Measurements from ENCODE around the gene CD27.

The CD27 gene

DNA sequence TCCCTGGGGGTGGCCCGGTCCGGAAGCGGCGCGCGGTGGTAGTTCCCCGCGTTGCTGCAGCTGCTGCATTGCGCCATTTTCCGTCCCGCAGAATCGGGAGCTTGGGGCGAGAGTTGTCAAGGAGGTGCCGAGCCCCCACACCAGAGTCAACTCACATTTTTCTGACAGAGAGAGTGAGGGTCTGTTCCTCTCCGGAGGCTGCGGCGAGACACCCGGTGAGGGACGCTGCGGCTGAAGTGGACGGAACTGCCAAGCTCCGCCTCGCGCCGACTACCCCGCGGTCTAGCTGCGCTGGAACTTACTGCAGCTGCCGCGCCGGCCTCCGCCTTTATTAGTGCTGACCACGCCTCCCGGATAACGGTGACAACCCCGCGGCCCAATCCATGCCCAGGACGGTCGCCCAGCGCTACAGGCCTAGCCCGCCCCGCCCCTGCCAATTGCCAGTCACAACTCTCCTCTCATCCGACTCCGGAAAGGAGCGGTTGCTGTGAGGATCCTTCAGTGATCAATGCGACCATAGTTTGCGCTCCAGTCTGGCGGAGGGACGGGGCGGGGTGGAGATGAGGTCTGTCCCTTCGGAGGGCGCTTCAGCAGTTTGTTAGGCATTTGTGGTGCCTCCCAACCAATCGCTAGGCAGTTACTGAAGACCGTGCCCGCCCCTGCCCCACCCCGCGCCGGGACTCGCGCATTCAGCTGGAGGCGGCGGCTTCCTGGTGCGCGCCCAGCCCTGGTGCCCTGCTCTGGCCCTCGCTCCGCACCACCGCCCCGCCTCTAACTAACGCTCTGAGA, 25.8 kb downstream of the CD27 start, which contains the start of gene VAMP1 (continued):
- TF ChIP-seq, protein P1, sequence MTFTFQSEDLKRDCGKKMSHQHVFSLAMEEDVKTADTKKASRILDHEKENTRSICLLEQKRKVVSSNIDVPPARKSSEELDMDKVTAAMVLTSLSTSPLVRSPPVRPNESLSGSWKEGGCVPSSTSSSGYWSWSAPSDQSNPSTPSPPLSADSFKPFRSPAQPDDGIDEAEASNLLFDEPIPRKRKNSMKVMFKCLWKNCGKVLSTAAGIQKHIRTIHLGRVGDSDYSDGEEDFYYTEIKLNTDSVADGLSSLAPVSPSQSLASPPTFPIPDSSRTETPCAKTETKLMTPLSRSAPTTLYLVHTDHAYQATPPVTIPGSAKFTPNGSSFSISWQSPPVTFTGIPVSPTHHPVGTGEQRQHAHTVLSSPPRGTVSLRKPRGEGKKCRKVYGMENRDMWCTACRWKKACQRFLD (tag by site-specific recombination; IDR thresholded peaks at IDR 0.05): no peak
- TF ChIP-seq ZNF658 (tag by site-specific recombination; IDR thresholded peaks at IDR 0.05): no peak
- peak; percentile 51 for TF ChIP-seq GLIS1 (tag by site-specific recombination; IDR thresholded peaks at IDR 0.05)
- TF ChIP-seq, protein P2, sequence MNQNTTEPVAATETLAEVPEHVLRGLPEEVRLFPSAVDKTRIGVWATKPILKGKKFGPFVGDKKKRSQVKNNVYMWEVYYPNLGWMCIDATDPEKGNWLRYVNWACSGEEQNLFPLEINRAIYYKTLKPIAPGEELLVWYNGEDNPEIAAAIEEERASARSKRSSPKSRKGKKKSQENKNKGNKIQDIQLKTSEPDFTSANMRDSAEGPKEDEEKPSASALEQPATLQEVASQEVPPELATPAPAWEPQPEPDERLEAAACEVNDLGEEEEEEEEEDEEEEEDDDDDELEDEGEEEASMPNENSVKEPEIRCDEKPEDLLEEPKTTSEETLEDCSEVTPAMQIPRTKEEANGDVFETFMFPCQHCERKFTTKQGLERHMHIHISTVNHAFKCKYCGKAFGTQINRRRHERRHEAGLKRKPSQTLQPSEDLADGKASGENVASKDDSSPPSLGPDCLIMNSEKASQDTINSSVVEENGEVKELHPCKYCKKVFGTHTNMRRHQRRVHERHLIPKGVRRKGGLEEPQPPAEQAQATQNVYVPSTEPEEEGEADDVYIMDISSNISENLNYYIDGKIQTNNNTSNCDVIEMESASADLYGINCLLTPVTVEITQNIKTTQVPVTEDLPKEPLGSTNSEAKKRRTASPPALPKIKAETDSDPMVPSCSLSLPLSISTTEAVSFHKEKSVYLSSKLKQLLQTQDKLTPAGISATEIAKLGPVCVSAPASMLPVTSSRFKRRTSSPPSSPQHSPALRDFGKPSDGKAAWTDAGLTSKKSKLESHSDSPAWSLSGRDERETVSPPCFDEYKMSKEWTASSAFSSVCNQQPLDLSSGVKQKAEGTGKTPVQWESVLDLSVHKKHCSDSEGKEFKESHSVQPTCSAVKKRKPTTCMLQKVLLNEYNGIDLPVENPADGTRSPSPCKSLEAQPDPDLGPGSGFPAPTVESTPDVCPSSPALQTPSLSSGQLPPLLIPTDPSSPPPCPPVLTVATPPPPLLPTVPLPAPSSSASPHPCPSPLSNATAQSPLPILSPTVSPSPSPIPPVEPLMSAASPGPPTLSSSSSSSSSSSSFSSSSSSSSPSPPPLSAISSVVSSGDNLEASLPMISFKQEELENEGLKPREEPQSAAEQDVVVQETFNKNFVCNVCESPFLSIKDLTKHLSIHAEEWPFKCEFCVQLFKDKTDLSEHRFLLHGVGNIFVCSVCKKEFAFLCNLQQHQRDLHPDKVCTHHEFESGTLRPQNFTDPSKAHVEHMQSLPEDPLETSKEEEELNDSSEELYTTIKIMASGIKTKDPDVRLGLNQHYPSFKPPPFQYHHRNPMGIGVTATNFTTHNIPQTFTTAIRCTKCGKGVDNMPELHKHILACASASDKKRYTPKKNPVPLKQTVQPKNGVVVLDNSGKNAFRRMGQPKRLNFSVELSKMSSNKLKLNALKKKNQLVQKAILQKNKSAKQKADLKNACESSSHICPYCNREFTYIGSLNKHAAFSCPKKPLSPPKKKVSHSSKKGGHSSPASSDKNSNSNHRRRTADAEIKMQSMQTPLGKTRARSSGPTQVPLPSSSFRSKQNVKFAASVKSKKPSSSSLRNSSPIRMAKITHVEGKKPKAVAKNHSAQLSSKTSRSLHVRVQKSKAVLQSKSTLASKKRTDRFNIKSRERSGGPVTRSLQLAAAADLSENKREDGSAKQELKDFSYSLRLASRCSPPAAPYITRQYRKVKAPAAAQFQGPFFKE (tag by site-specific recombination; IDR thresholded peaks at IDR 0.05; ENCODE audit: borderline replicate concordance): peak; percentile 12; the same call in 1 of the 2 replicates
- peak; percentile 98 for TF ChIP-seq SP2 (tag by site-specific recombination; IDR thresholded peaks at IDR 0.05)
- no peak for TF ChIP-seq ZNF549 (tag by site-specific recombination; IDR thresholded peaks at IDR 0.05)
- TF ChIP-seq SP3 (tag by site-specific recombination; IDR thresholded peaks at IDR 0.05): peak; percentile 93
- no peak; the same call in 1 of the 2 replicates for TF ChIP-seq ZNF140 (tag by site-specific recombination; IDR thresholded peaks at IDR 0.05)
- TF ChIP-seq ZNF416 (tag by site-specific recombination; IDR thresholded peaks at IDR 0.05): no peak
- no peak for TF ChIP-seq ZNF791 (tag by site-specific recombination; IDR thresholded peaks at IDR 0.05)
- TF ChIP-seq TCF7L2 (IDR thresholded peaks at IDR 0.05; ENCODE audit: borderline replicate concordance, low read depth, low read length): no peak
- TF ChIP-seq MYNN (tag by site-specific recombination; IDR thresholded peaks at IDR 0.05; ENCODE audit: borderline replicate concordance): peak; percentile 52; the same call in 1 of the 2 replicates
- TF ChIP-seq, protein P3, sequence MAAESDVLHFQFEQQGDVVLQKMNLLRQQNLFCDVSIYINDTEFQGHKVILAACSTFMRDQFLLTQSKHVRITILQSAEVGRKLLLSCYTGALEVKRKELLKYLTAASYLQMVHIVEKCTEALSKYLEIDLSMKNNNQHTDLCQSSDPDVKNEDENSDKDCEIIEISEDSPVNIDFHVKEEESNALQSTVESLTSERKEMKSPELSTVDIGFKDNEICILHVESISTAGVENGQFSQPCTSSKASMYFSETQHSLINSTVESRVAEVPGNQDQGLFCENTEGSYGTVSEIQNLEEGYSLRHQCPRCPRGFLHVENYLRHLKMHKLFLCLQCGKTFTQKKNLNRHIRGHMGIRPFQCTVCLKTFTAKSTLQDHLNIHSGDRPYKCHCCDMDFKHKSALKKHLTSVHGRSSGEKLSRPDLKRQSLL (tag by site-specific recombination; IDR thresholded peaks at IDR 0.05): no peak
- no peak for TF ChIP-seq ZNF174 (tag by site-specific recombination; IDR thresholded peaks at IDR 0.05)
- peak; percentile 78; the same call in 1 of the 2 replicates for TF ChIP-seq KLF7 (tag by site-specific recombination; IDR thresholded peaks at IDR 0.05; ENCODE audit: borderline replicate concordance)
- no peak for TF ChIP-seq ZNF571 (tag by site-specific recombination; IDR thresholded peaks at IDR 0.05)
- no peak for TF ChIP-seq ZNF132 (tag by site-specific recombination; IDR thresholded peaks at IDR 0.05; ENCODE audit: borderline replicate concordance)
- peak; percentile 76; the same call in 1 of the 2 replicates for TF ChIP-seq KLF8 (tag by site-specific recombination; IDR thresholded peaks at IDR 0.05)
- TF ChIP-seq HOXC10 (CRISPR knock-in tag; IDR thresholded peaks at IDR 0.05): no peak
- no peak for TF ChIP-seq ZNF138 (tag by site-specific recombination; IDR thresholded peaks at IDR 0.05; ENCODE audit: borderline replicate concordance)
- TF ChIP-seq, protein P4, sequence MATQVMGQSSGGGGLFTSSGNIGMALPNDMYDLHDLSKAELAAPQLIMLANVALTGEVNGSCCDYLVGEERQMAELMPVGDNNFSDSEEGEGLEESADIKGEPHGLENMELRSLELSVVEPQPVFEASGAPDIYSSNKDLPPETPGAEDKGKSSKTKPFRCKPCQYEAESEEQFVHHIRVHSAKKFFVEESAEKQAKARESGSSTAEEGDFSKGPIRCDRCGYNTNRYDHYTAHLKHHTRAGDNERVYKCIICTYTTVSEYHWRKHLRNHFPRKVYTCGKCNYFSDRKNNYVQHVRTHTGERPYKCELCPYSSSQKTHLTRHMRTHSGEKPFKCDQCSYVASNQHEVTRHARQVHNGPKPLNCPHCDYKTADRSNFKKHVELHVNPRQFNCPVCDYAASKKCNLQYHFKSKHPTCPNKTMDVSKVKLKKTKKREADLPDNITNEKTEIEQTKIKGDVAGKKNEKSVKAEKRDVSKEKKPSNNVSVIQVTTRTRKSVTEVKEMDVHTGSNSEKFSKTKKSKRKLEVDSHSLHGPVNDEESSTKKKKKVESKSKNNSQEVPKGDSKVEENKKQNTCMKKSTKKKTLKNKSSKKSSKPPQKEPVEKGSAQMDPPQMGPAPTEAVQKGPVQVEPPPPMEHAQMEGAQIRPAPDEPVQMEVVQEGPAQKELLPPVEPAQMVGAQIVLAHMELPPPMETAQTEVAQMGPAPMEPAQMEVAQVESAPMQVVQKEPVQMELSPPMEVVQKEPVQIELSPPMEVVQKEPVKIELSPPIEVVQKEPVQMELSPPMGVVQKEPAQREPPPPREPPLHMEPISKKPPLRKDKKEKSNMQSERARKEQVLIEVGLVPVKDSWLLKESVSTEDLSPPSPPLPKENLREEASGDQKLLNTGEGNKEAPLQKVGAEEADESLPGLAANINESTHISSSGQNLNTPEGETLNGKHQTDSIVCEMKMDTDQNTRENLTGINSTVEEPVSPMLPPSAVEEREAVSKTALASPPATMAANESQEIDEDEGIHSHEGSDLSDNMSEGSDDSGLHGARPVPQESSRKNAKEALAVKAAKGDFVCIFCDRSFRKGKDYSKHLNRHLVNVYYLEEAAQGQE (tag by site-specific recombination; IDR thresholded peaks at IDR 0.05): peak; percentile 50; the same call in 1 of the 2 replicates
- TF ChIP-seq ZNF292 (tag by site-specific recombination; IDR thresholded peaks at IDR 0.05; ENCODE audit: borderline replicate concordance, low read depth): no peak
- peak; percentile 88 for TF ChIP-seq ZSCAN30 (tag by site-specific recombination; IDR thresholded peaks at IDR 0.05)
- TF ChIP-seq ZNF654 (tag by site-specific recombination; IDR thresholded peaks at IDR 0.05; ENCODE audit: low read depth): no peak
- TF ChIP-seq ZNF629 (tag by site-specific recombination; IDR thresholded peaks at IDR 0.05): peak; percentile 49
- TF ChIP-seq ZXDB (tag by site-specific recombination; IDR thresholded peaks at IDR 0.05): peak; percentile 77
- TF ChIP-seq ZNF426 (tag by site-specific recombination; IDR thresholded peaks at IDR 0.05): no peak
- peak; percentile 59; the same call in 1 of the 2 replicates for TF ChIP-seq ZNF121 (tag by site-specific recombination; IDR thresholded peaks at IDR 0.05)
- no peak for TF ChIP-seq HOXD13 (CRISPR knock-in tag; IDR thresholded peaks at IDR 0.05; ENCODE audit: borderline replicate concordance)
